NCI-H146 (cell line): ENCODE measurements around the gene AGBL4.

ENCODE experiments used
- DNase-seq: peaks from one replicate; lab custom pipeline; 2025; lab: John Stamatoyannopoulos, UW

Gene AGBL4

DNA sequence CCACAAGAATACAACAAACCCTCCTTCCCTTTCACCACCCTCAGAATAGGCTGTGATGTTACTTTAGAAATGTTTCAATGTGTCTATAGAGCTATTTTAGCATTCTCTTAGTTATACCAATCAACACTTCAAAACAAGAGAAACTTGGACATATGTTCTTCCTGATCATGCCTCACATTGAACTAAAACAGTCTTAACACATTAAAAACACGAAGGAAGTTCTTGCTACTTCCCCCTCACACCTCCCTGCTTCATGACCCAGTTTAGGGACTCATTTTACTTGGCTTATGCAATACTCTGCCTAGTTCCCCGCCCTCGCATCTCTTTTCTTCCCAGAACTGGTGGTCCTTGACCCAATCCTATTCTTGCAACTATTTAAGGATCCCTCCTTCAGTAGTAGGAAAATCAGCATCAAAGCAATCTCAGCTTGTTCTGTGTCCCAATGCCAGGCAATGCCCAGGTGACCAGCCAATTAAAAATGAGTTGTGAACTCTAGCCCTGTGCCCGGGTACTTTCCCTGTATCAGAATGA is 838.2 kb downstream of the AGBL4 start:
- DNase-seq = no peak

DNA sequence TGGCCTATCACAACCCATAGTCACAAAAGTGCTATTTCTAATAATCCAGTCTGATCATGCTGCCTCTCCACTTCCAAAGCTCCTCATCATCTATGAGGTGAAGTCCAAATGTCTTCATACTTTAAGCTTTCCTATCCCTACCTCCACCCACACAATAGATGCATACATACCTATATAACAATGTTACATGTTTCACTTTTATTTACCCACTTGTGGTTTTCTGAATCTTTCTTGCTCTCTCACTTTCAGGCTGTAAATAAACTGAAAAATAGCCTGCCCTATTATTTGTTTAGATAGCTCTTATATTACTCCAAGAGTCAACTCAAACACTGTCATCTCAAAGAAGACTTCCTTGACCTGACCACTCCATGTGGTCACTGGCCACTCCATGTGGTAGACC is 840.3 kb downstream of the AGBL4 start:
- no peak for DNase-seq

DNA sequence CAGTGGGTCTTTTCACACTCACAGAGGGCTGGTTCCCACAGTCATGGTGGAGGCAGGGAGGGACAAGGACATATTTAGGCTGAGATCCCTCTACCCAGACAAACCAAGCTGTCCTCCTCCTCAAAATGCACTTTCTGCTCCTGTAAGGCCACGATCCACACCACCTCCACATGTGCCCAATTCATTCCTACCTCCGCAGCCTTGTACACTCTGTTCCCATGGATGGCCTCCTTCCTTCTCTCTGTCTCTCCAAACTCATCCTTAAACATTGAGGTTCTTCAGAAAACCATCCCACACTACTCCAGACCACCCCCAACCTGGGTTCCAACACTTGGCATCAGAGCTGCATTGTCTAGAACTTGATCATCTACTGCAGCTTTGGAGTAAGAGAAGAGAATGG is 842.7 kb downstream of the AGBL4 start:
- no peak for DNase-seq

DNA sequence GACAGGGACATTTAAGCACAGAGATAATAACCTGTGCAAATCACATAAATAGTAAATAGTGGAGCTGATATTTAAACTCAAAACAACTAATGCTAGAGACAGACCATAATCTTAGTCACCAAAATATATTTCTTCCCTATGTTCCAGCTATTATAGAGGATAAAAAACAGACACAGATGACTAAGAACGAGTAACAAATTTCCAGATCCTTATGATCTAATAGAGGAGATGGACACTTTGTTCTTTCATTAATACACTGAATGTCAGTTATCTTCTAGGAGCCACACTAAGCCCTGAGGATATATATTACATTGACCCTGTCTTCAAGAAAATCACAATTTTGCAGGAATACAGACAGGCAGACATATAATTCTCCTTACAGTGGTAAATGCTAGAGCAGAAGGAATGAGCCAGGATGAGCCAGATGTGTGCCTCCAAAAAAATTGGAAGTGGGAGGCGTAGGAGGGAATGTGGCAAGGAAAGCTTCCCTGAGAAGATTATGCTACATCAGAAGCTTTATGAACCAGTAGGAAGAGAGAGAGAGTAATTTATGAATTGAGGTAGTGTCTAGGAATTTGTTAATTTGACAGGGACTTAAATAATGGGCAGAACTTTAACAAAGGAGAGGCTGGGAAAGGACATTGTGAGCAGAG is 851.7 kb downstream of the AGBL4 start:
- DNase-seq = no peak

DNA sequence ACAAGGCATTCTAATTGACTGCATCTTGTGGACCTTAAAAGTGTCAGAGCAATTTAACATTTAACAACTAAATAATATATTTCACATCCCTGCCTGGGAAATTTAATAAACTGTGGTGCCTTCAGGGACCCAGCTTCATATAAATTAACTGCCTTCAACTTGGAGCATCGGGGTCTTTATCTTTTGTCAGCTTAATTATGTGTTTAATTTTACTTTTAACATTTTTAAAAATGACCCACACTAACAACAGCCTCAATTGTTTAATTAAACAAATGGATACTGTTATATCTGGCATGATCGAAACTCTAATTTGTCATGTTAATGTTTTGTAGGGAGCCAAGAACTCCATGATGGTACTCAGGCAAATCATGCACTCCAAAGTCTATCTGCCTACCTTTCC is 857.7 kb downstream of the AGBL4 start:
- DNase-seq = no peak

DNA sequence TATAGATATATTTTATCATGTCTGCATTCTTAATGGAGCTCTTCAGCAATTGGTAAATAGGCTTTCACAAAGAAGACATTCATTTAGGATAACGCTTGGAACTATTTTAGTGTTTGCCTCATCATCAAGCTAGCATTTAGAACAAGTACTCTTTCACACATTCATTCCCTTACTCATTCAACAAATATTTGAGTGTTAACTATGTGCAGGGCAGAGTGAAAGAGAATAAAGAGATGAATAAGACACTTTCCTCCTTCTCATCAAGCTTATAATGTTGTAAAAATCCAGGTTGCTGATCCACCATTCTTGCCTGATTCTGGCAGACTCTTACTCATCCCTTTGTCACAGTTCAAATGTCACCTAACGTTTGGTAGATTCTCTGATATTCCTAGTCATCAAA is 860.7 kb downstream of the AGBL4 start:
- DNase-seq = peak; percentile 24

DNA sequence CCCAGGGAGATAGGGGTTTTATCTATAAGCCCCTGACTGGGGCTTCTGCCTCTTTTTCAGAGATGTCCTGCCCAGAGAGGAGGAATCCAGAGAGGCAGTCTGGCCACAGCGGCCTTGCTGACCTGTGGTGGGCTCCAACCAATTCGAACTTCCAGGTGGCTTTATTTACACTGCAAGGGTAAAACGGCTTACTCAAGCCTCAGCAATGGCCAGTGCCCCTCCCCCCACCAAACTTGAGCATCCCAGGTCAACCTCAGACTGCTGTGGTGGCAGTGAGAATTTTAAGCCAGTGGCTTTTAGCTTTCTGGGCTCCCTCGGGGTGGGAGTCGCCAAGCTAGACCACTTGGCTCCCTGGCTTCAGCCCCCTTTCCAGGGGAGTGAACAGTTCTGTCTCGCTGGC is 863.1 kb downstream of the AGBL4 start:
- no peak for DNase-seq

DNA sequence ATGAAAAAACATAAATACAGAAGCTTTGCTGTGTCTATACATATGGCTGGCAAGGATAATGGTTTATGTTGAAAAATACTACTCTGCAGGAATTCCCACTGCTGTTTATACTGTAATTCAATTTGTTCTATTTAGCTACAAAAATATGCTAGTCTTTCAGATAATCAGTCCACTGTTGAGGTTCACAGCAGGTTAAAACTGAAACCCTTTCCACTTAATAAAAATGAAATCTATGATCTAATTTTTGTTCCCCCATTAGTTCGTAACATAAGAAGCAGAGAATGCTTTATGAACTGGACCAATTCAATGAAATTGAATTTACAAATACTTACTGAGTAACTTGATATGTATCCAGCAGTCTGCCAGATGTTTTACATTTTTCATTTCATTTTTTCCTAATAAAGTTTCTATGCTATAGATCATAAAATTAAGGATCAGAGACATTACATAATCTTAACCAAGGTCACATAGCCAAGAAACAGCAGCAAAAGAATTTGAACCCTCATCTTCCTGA is 887.0 kb downstream of the AGBL4 start:
- DNase-seq = no peak

DNA sequence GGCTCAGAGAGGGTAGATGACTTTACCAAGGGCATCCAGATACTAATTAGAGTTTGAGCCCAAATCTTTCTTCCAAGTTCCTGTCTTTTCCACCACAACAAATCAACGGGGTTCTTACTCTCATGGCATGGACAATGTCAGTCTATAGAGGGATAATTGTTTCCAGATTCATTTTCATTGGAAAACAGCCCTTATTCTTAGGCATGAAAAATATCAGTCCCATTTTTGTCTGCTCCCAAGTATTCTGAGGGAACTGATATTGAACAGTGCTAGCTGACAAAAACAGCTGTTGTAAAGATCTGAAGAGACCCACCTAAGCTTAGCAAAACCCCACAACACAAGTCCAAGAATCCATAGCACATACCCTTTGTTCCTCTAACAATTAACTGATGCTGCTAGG is 898.0 kb downstream of the AGBL4 start:
- DNase-seq = no peak

DNA sequence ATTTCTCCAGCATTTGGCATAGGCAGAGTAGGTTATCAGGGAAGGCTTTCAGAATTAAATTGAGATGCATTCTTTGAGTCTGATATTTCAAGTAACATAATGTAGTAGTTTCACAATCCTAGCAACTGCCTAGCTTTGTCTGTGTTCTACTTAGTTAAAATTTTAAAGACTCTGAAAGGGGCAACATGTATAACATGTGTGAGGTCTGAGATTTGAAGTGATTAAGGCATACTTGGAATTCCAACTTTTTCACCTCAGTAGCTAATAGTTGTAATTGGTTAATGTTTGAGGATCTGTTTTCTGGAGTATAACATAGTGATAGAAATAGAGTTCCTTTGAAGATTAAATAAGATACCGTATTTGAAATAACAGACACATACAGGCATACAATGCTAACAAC is 911.8 kb downstream of the AGBL4 start:
- no peak for DNase-seq

DNA sequence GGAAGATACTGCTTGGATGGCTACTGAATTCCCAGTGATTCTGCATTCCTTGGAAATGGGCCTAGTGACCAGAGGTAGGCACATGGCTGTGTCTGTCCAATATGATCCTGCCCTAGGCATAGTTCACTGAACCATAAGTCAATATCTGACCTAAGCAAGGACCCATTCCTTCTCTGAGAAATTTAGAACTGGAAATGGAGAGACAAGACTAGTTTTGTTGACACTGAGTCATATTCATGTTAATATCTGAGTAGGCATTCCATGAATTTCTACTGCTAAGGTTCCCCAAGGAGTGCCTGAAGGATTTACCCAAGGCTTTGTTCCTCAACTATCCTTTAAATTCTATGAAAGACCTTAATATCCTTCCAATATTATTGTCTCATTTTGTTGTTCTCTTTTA is 917.3 kb downstream of the AGBL4 start:
- DNase-seq = no peak

DNA sequence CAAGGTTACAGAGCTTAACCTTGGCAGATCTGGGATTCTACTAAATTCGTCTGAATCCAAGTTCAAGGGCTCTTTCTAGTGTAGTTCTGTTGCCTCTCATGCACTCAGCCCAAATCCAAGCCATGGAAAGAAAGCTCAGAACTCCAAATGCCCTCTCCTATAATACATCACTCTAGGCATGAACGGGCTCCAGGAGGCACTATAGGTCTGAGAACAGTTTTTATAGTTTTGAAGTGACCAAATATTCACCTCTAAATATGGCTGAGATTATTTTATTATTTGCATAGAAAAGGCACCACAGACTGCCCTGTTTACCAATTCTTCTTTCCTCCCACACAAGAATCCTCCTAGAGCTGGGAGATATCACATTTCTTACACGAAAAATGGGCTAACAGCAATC is 919.2 kb downstream of the AGBL4 start:
- DNase-seq = no peak

DNA sequence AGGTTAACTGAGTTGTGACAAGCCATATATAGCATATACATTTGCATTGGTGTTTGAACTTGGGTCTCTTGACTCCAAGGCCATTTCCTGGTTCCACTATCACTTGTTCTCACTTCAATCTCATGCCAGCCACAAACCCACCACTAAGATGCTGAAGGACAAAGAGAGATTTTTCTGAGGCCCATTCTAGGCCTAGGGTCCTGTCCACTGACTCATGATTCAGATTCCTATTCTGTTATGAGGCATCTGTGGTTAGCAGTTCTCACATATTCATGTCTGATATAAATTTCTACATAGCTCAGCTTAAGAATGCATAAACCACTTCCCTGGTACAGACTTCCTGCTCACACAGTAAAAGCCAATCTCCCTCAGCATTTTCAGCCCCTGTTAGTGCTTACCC is 921.0 kb downstream of the AGBL4 start:
- DNase-seq = no peak

DNA sequence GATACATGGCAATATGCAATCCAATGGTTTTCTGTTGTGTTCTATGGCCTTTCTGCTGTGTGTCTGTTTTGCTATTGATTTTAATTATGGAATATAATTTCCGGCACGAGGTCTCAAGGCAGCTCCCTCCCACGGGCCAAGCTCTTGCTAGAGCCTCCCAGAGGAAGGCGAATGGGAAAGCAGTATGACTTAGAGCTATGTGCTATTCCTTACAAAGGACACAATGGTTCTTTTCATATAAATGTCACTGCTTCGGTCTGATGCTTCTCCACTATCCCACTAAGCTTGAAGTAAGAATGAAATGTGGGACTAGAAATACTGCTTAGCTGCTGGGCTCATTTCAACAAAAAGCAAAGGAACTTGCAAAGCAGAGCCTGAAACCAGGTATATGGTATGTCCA is 924.9 kb downstream of the AGBL4 start:
- no peak for DNase-seq

DNA sequence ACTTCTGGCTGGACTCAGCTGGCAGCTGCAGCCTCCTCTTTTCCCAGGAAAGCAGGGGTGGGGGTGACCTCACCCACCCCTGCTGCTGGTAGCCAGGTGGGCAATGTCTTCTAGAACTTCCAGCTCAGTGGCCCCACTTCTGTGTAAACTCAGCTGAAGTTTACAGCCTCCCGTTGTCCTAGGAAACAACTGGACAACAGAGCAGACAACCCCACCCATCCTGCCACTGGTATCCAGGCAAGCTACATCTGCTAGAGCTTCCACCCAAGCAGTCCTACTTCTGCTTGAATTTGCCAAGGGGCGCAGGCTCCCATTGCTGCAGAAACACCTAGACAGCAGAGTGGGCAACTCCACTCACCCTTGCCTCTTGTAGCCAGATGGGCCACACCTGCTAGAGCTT is 937.4 kb downstream of the AGBL4 start:
- no peak for DNase-seq

DNA sequence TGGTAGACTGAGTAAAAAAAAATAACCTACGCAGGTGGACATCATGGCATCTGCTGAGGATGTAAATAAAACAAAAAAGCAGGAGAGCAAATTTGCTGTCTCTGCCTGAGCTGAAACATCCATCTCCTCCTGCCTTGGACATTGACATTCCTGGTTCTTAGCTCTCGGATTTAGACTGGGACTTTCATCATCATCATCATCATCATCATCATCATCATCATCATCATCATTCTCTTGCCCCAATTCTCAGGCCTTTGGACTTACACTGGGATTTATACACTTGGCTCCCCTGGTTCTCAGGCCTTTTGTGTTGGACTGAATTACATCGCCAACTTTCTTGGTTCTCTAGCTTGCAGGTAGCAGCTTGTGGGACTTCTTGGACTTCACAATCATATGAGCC is 938.7 kb downstream of the AGBL4 start:
- no peak for DNase-seq

DNA sequence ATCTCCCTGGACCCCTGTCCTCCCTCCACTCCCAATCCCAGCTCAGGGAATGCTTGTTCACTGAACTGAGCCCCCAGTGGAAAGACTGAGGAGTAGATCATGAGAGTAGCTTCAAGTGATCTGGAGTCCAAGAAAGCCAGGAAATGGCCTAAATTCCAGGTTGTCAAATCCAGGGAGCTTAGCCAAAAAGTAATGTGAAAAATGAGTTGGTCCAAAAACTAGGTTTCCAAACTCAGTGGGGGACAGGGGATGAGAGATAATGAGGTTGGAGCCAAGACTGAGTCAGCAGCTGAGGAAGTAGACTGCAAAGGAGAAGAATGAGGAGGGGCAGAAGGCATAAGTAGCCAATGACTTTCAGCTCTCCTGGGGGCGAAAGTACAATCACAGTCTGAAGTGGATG is 963.0 kb downstream of the AGBL4 start:
- no peak for DNase-seq

DNA sequence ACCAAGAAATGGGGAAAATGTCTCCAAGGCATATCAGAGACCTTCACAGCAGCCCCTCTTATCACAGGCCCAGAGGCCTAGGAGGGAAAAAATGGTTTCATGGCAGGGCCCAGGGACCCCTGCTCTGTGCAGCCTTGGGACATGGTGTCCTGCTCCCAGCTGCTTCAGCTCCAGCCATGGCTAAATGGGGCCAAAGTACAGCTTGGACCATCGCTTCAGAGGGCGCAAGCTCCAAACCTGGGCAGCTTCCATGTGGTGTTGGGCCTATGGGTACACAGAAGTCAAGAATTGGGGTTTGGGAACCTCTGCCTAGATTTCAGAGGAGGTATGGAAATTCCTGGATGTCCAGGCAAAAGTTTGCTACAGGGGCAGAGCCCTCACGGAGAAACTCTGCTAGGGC is 964.7 kb downstream of the AGBL4 start:
- DNase-seq = no peak

DNA sequence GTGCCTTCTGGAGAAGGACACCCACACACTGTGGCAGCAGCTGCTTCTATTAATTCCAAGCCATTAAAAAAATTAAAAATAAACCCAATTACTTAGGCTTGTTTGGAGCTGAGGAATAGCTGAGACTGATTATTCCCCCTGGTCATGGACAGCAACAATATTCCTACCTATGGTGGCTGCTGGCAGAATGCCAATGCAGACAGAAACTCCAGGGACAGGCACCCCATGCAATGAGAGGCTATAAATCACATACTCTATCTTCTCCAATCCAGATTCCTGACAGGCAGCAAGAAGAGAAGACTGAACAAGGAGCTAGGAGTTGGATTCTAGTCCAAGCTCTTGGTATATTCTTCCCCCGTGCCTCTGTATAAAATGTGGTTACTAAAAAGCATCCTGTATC is 971.7 kb downstream of the AGBL4 start:
- DNase-seq = peak; percentile 69

DNA sequence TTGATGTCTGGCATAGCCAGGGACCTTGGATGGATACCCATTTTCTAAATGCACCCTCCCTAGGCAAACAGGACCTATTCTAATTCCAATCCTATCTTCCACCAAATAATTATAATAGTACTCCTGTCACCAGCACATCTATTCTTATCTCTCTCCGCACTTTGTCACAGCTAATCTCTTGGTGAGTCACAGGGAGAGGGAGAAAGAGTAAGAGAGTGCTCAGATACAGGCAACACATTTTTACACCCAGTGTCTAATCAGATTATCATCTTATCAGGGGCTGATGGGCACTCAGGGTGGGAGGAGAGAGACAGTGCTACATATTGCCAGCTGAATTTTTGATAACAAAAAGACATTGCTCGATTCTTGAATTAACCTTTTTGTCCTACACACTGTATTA is 972.1 kb downstream of the AGBL4 start:
- DNase-seq = peak; percentile 14

DNA sequence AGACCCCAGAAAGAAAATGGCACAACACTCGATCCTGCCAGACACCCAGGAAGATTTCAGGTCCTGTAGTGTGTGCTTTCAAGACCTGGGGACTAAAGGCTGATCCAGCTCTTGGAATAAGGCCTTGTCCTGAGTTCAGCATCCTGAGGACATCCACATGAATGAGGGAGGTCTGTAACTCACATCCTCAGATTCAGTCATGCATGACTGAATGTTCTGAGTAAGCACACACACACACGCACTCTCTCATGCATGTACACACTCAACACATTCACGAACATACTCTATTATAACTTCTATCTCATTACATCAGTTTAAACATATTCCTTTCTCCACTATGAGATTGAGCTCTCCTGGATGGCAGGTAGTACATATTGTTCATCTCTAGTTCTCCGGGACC is 973.7 kb downstream of the AGBL4 start:
- no peak for DNase-seq

DNA sequence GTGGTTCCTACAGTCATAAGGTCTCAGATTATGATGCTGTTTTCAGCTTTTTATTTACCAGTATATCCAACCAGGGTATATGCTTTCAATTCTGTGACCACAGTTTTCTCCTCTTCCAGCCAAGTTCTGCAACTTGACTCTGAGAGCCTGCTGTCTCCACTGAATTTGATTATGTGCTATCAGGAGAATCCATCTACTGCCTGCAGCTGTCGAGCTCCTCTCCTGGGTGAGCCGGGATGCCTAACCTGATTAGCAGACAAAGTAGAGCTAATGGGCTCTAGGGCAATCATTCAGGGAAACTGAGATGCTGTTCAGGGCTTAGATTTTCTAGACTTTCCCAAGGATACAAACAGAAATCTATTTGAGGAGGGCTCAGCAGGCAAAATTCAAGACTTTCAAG is 975.6 kb downstream of the AGBL4 start:
- no peak for DNase-seq

DNA sequence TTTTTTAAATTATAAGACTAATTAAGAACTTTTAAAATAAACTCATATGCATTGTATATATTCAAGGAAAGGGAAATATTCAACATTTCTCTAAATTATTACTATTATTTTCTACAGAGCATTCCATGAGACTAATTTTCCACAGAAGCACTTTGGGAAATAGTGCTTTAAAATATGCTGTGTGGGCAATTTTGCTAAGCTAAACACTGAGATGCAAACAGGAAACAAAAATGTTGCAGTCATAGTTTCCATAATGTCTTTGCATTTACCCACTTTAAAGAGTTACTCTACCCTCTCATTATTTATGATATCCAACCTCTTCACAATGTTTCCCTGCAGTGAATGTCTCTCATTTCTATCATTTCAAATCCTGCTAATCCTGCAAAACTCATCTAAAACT is 977.4 kb downstream of the AGBL4 start:
- no peak for DNase-seq

DNA sequence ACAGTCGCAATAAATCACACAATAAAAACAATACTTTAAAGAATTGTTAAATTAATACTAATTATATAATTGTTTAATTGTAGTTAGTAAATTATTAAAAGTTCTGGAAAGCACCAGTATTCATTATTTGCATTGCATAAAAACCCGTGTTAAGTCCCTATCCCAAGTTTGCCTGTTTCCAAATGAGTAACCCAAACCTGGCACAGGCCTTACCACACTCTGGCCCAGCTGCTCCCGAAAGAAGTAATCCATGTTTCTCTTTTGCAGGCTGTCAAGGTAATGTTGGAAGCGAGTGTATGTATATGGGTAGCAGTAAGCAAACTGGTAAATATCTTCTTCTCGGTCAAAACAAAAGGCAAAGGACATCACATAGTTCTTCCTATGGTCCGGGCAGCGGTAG is 978.4 kb downstream of the AGBL4 start:
- DNase-seq = no peak
